COLO829 (cell line): Measurements from ENCODE around the gene KCNG4.
"Not testable (repeated sequence)": the region's sequence is repeated elsewhere in the genome, so short reads cannot be mapped to it uniquely, and the experiment has no call there.

Experiments used
- DNase-seq: peaks from one replicate; pipeline ENCODE4 v3.0.0; 2012; ENCODE audit warnings: low spot score

KCNG4 gene

GRCh38 chr16:84205976-84206691, 33.7 kb downstream of the KCNG4 start:
- no peak for DNase-seq

- not testable (repeated sequence) for DNase-seq
Observed at GRCh38 chr16:84205123-84205522, 34.7 kb downstream of the KCNG4 start.

- not testable (repeated sequence) for DNase-seq
Observed at GRCh38 chr16:84204551-84204950, 35.3 kb downstream of the KCNG4 start.

GRCh38 chr16:84199861-84200260, 40.0 kb downstream of the KCNG4 start:
- no peak for DNase-seq

GRCh38 chr16:84199097-84199496, 40.7 kb downstream of the KCNG4 start:
- DNase-seq, result no peak

- DNase-seq, result no peak
Observed at GRCh38 chr16:84198401-84198800, 41.4 kb downstream of the KCNG4 start.

- no peak for DNase-seq
Observed at GRCh38 chr16:84197466-84198128, 42.2 kb downstream of the KCNG4 start.

- no peak for DNase-seq
Observed at GRCh38 chr16:84196727-84197394, 43.0 kb downstream of the KCNG4 start.

- no peak for DNase-seq
Observed at GRCh38 chr16:84196101-84196500, 43.7 kb downstream of the KCNG4 start.

- no peak for DNase-seq
Observed at GRCh38 chr16:84195201-84196093, 44.4 kb downstream of the KCNG4 start.

- DNase-seq, result no peak
Observed at GRCh38 chr16:84194470-84195200, 45.2 kb downstream of the KCNG4 start.

GRCh38 chr16:84194018-84194417, 45.8 kb downstream of the KCNG4 start:
- DNase-seq, result no peak

GRCh38 chr16:84193480-84193879, 46.3 kb downstream of the KCNG4 start:
- no peak for DNase-seq

GRCh38 chr16:84191466-84191865, 48.3 kb downstream of the KCNG4 start:
- DNase-seq, result no peak

GRCh38 chr16:84190731-84191388, 49.0 kb downstream of the KCNG4 start, which contains the start of gene ADAD2:
ADAD2 (plus strand) TSS chr16:84191157; CDS start chr16:84191231, 74 bp downstream.
- DNase-seq, result no peak

- DNase-seq, result peak; percentile 84
Observed at GRCh38 chr16:84186685-84187437, 53.0 kb downstream of the KCNG4 start, which contains the start of gene TAF1C. TAF1C (minus strand) TSS chr16:84187057; CDS start chr16:84184988, 2,069 bp downstream.

- DNase-seq, result no peak
Observed at GRCh38 chr16:84184775-84185174, 55.0 kb downstream of the KCNG4 start.

GRCh38 chr16:84183911-84184591, 55.8 kb downstream of the KCNG4 start:
- no peak for DNase-seq

GRCh38 chr16:84183572-84183875, 56.3 kb downstream of the KCNG4 start:
- no peak for DNase-seq
